BLaER1 treated with 17β-estradiol and CSF1 and Interleukin-3, amounts not matched to agents 10 nM and 100 nM (cell line): ENCODE data around the gene EPHB1.
A peak's percentile ranks its signal among the peaks of the same experiment; 100 is the strongest.

Experiments used
- H3K27ac ChIP-seq, 11 experiments: shearing (Covaris generic); formaldehyde crosslinking; 2 replicates each; pipeline ENCODE4 v1.8.1; 2022
- H3K27me3 ChIP-seq, 11 experiments: shearing (Covaris generic); formaldehyde crosslinking; 2 replicates each; pipeline ENCODE4 v1.8.1; 2022
- H3K36me3 ChIP-seq, 11 experiments: shearing (Covaris generic); formaldehyde crosslinking; 2 replicates each; pipeline ENCODE4 v1.8.1; 2022
- H3K4me1 ChIP-seq, 10 experiments: shearing (Covaris generic); formaldehyde crosslinking; 2 replicates each; pipeline ENCODE4 v1.8.1; 2022
- H3K4me2 ChIP-seq, 11 experiments: shearing (Covaris generic); formaldehyde crosslinking; 2 replicates each; pipeline ENCODE4 v1.8.1; 2022
- H3K4me3 ChIP-seq, 10 experiments: shearing (Covaris generic); formaldehyde crosslinking; 2 replicates each; pipeline ENCODE4 v1.8.1; 2022
- H3K9ac ChIP-seq, 11 experiments: shearing (Covaris generic); formaldehyde crosslinking; 2 replicates each; pipeline ENCODE4 v1.8.1; 2022
- H3K9me3 ChIP-seq, 11 experiments: shearing (Covaris generic); formaldehyde crosslinking; replicated peaks in 1 of 11; 2 replicates each; pipeline ENCODE4 v1.8.1; 2022
- H4K20me1 ChIP-seq, 11 experiments: shearing (Covaris generic); formaldehyde crosslinking; 2 replicates each; pipeline ENCODE4 v1.8.1; 2022
- Cebpa-rat ChIP-seq, 11 experiments: shearing (Covaris generic); IDR thresholded peaks; 2 replicates each; pipeline ENCODE4 v1.8.1; 2022

The EPHB1 gene

GRCh38 chr3:135072431-135072830, 277.4 kb downstream of the EPHB1 start:
- TF ChIP-seq Cebpa-rat (IDR thresholded peaks at IDR 0.05): no peak
- no peaks in the 10 kb centered on the region for H4K20me1 ChIP-seq
- H3K9ac ChIP-seq: no peak overlapping the region

GRCh38 chr3:135075157-135075556, 280.1 kb downstream of the EPHB1 start:
- TF ChIP-seq Cebpa-rat (IDR thresholded peaks at IDR 0.05): no peak
- Histone ChIP-seq H3K9me3 (peaks cover 0 to 13% (median 4%) of the 10 kb centered on the region in 11 experiments; a peak in 9 of 22 replicates), H3K4me2 (no peak overlapping the region), H3K27me3 (no peaks in the 10 kb centered on the region), H3K4me3 (no peak overlapping the region), H3K36me3 (no peaks in the 10 kb centered on the region), H3K27ac (no peak overlapping the region), H4K20me1 (no peaks in the 10 kb centered on the region), H3K9ac (no peak overlapping the region), H3K4me1 (no peaks in the 10 kb centered on the region)

More at GRCh38 chr3:135072431-135072830, 277.4 kb downstream of the EPHB1 start:
- Histone ChIP-seq H3K27me3 (no peaks in the 10 kb centered on the region), H3K27ac (no peak overlapping the region), H3K9me3 (peaks cover 0 to 13% (median 4%) of the 10 kb centered on the region in 11 experiments; a peak in 9 of 22 replicates), H3K4me2 (no peak overlapping the region), H3K36me3 (no peaks in the 10 kb centered on the region), H3K4me3 (no peak overlapping the region), H3K4me1 (peaks cover 0 to 7% (median 5%) of the 10 kb centered on the region in 10 experiments; a peak in 14 of 20 replicates)

GRCh38 chr3:135076341-135076740, 281.3 kb downstream of the EPHB1 start:
- Histone ChIP-seq H3K4me2 (no peak overlapping the region), H4K20me1 (no peaks in the 10 kb centered on the region), H3K36me3 (no peaks in the 10 kb centered on the region), H3K4me1 (no peaks in the 10 kb centered on the region), H3K9me3 (peaks cover 0 to 13% (median 4%) of the 10 kb centered on the region in 11 experiments; a peak in 9 of 22 replicates), H3K9ac (no peak overlapping the region), H3K27me3 (no peaks in the 10 kb centered on the region), H3K4me3 (no peak overlapping the region), H3K27ac (no peak overlapping the region)
- TF ChIP-seq Cebpa-rat (IDR thresholded peaks at IDR 0.05): no peak

- Histone ChIP-seq H3K4me3 (no peak overlapping the region), H3K36me3 (no peaks in the 10 kb centered on the region), H3K9ac (no peak overlapping the region), H3K27me3 (no peaks in the 10 kb centered on the region), H4K20me1 (no peaks in the 10 kb centered on the region), H3K9me3 (peaks cover 0 to 12% (median 4%) of the 10 kb centered on the region in 11 experiments; a peak in 9 of 22 replicates), H3K4me1 (peaks cover 0 to 8% (median 0%) of the 10 kb centered on the region in 10 experiments; a peak in 4 of 20 replicates), H3K27ac (no peak overlapping the region), H3K4me2 (no peak overlapping the region)
- no peak for TF ChIP-seq Cebpa-rat (IDR thresholded peaks at IDR 0.05)
These were observed 282.1 kb downstream of the EPHB1 start for GRCh38 chr3:135077186-135077585.

GRCh38 chr3:135078283-135078682, 283.2 kb downstream of the EPHB1 start:
- Histone ChIP-seq H3K27ac (no peak overlapping the region), H3K27me3 (no peaks in the 10 kb centered on the region), H3K4me3 (no peak overlapping the region), H4K20me1 (no peaks in the 10 kb centered on the region), H3K9me3 (0 out of 22 replicates have a peak, but pooled peaks cover 0 to 7% (median 0%) of the 10 kb centered on the region in 11 experiments), H3K4me1 (peaks cover 0 to 10% (median 0%) of the 10 kb centered on the region in 10 experiments; a peak in 4 of 20 replicates), H3K36me3 (no peaks in the 10 kb centered on the region), H3K9ac (no peak overlapping the region), H3K4me2 (no peak overlapping the region)
- no peak for TF ChIP-seq Cebpa-rat (IDR thresholded peaks at IDR 0.05)

GRCh38 chr3:135079095-135079494, 284.0 kb downstream of the EPHB1 start:
- H4K20me1 ChIP-seq: no peaks in the 10 kb centered on the region
- no peaks in the 10 kb centered on the region for H3K36me3 ChIP-seq
- H3K27me3 ChIP-seq: no peaks in the 10 kb centered on the region
- H3K4me3 ChIP-seq: no peak overlapping the region
- H3K4me2 ChIP-seq: no peak overlapping the region
- no peak overlapping the region for H3K27ac ChIP-seq
- H3K9me3 ChIP-seq: 0 out of 22 replicates have a peak, but pooled peaks cover 0 to 7% (median 0%) of the 10 kb centered on the region in 11 experiments
- H3K4me1 ChIP-seq: peaks cover 0 to 10% (median 0%) of the 10 kb centered on the region in 10 experiments; a peak in 4 of 20 replicates
- no peak overlapping the region for H3K9ac ChIP-seq
- TF ChIP-seq Cebpa-rat (IDR thresholded peaks at IDR 0.05): no peak

- Histone ChIP-seq H3K27me3 (no peaks in the 10 kb centered on the region), H4K20me1 (no peaks in the 10 kb centered on the region), H3K9ac (no peak overlapping the region), H3K36me3 (no peaks in the 10 kb centered on the region), H3K27ac (no peak overlapping the region), H3K4me1 (peaks cover 0 to 10% (median 0%) of the 10 kb centered on the region in 10 experiments; a peak in 4 of 20 replicates), H3K4me3 (no peak overlapping the region), H3K4me2 (peak overlapping the region in 4 of 11 experiments; percentile 2 to 18 (median 6); a peak in 3 of 22 replicates), H3K9me3 (no peaks in the 10 kb centered on the region)
- TF ChIP-seq Cebpa-rat (IDR thresholded peaks at IDR 0.05): no peak
These were observed 286.4 kb downstream of the EPHB1 start for GRCh38 chr3:135081451-135081850.

- Histone ChIP-seq H3K4me2 (peak overlapping the region in 5 of 11 experiments; percentile 2 to 39 (median 10); a peak in 5 of 22 replicates), H4K20me1 (no peaks in the 10 kb centered on the region), H3K27ac (no peak overlapping the region), H3K9ac (no peak overlapping the region), H3K9me3 (no peaks in the 10 kb centered on the region), H3K4me3 (no peak overlapping the region), H3K27me3 (no peaks in the 10 kb centered on the region), H3K4me1 (peaks cover 0 to 10% (median 0%) of the 10 kb centered on the region in 10 experiments; a peak in 4 of 20 replicates), H3K36me3 (no peaks in the 10 kb centered on the region)
- no peak for TF ChIP-seq Cebpa-rat (IDR thresholded peaks at IDR 0.05)
These were observed 286.9 kb downstream of the EPHB1 start for GRCh38 chr3:135081856-135082434.

GRCh38 chr3:135082706-135083105, 287.6 kb downstream of the EPHB1 start:
- Histone ChIP-seq H3K4me2 (no peak overlapping the region), H3K4me3 (no peak overlapping the region), H3K9me3 (no peaks in the 10 kb centered on the region), H3K36me3 (no peaks in the 10 kb centered on the region), H4K20me1 (no peaks in the 10 kb centered on the region), H3K27ac (no peak overlapping the region), H3K4me1 (peaks cover 0 to 10% (median 0%) of the 10 kb centered on the region in 10 experiments; a peak in 4 of 20 replicates), H3K27me3 (no peaks in the 10 kb centered on the region), H3K9ac (no peak overlapping the region)
- TF ChIP-seq Cebpa-rat (IDR thresholded peaks at IDR 0.05): no peak

- no peak overlapping the region for H3K27ac ChIP-seq
- peaks cover 0 to 10% (median 0%) of the 10 kb centered on the region in 10 experiments; a peak in 4 of 20 replicates for H3K4me1 ChIP-seq
- no peaks in the 10 kb centered on the region for H3K27me3 ChIP-seq
- no peak for TF ChIP-seq Cebpa-rat (IDR thresholded peaks at IDR 0.05)
- H3K36me3 ChIP-seq: no peaks in the 10 kb centered on the region
- H3K4me2 ChIP-seq: no peak overlapping the region
- H3K9ac ChIP-seq: no peak overlapping the region
- no peak overlapping the region for H3K4me3 ChIP-seq
- no peaks in the 10 kb centered on the region for H3K9me3 ChIP-seq
- H4K20me1 ChIP-seq: no peaks in the 10 kb centered on the region
These were observed 288.1 kb downstream of the EPHB1 start for GRCh38 chr3:135083179-135083578.
